Neural progenitor cell (in vitro differentiated cells): ENCODE data around the gene PTPRK. TPM values are rescaled to one million over a fixed set of nuclear protein-coding genes. Genes with fewer than 3 reads are reported as not detected.

ENCODE experiments used
- DNase-seq: peaks from one replicate; pipeline ENCODE4 v3.0.0-alpha.2; 2016; ENCODE audit warnings: low spot score
- H2AFZ ChIP-seq: fragments of 200-600 bp; sonication (generic); replicated peaks from 2 replicates; pipeline ENCODE4 v1.6.1; 2016; ENCODE audit warnings: antibody characterized with exemption
- H3F3A ChIP-seq: fragments of 200-600 bp; sonication (generic); 2 replicates; pipeline ENCODE4 v1.6.1; 2016; ENCODE audit warnings: antibody characterized with exemption, low read depth
- H3K27ac ChIP-seq: fragments of 200-600 bp; sonication (generic); 2 replicates; pipeline ENCODE4 v1.5.1; 2016; ENCODE audit warnings: mild to moderate bottlenecking
- H3K27me3 ChIP-seq: fragments of 200-600 bp; sonication (generic); 2 replicates; pipeline ENCODE4 v1.6.1; 2016; ENCODE audit warnings: mild to moderate bottlenecking, moderate library complexity
- H3K36me3 ChIP-seq: fragments of 200-600 bp; sonication (generic); 2 replicates; pipeline ENCODE4 v1.5.1; 2016
- H3K4me1 ChIP-seq: fragments of 200-600 bp; sonication (generic); 2 replicates; pipeline ENCODE4 v1.6.1; 2016; ENCODE audit warnings: mixed run types
- H3K4me2 ChIP-seq: fragments of 200-600 bp; sonication (generic); 2 replicates; pipeline ENCODE4 v1.6.1; 2016
- H3K4me3 ChIP-seq: fragments of 200-600 bp; sonication (generic); 2 replicates; pipeline ENCODE4 v1.5.1; 2016
- H3K79me2 ChIP-seq: fragments of 200-600 bp; sonication (generic); 2 replicates; pipeline ENCODE4 v1.6.1; 2016; ENCODE audit warnings: low read depth
- H3K9ac ChIP-seq: fragments of 200-600 bp; sonication (generic); 2 replicates; pipeline ENCODE4 v1.6.1; 2016
- H3K9me3 ChIP-seq: fragments of 200-600 bp; sonication (generic); 2 replicates; pipeline ENCODE4 v1.5.1; 2016; ENCODE audit warnings: low read depth
- H4K20me1 ChIP-seq: fragments of 200-600 bp; sonication (generic); 2 replicates; pipeline ENCODE4 v1.6.1; 2016; ENCODE audit warnings: low read depth
- H3K27ac Mint-ChIP-seq: 3 replicates; pipeline ENCODE4 v1.8.0; 2021; ENCODE audit warnings: mixed read lengths
- H3K27me3 Mint-ChIP-seq: 2 replicates; pipeline ENCODE4 v1.8.0; 2022; ENCODE audit warnings: low read depth, mild to moderate bottlenecking, inconsistent platforms, moderate library complexity, mixed read lengths; ENCODE audit not compliant: insufficient read depth
- H3K36me3 Mint-ChIP-seq: 3 replicates; pipeline ENCODE4 v1.8.0; 2021; ENCODE audit warnings: mixed read lengths
- H3K4me1 Mint-ChIP-seq: 3 replicates; pipeline ENCODE4 v1.8.0; 2021; ENCODE audit warnings: mixed read lengths
- H3K4me3 Mint-ChIP-seq: 3 replicates; pipeline ENCODE4 v1.8.0; 2021; ENCODE audit warnings: mild to moderate bottlenecking, moderate library complexity, mixed read lengths
- H3K9me3 Mint-ChIP-seq: 3 replicates; pipeline ENCODE4 v1.8.0; 2020; ENCODE audit warnings: mixed read lengths
- EZH2 ChIP-seq: fragments of 200-600 bp; sonication (generic); IDR thresholded peaks from 2 replicates; pipeline ENCODE4 v1.6.1; 2017; ENCODE audit warnings: antibody characterized with exemption, mild to moderate bottlenecking, moderate library complexity
- EZH2phosphoT487 ChIP-seq: fragments of 200-600 bp; sonication (generic); IDR thresholded peaks from 2 replicates; pipeline ENCODE4 v1.6.1; 2017; ENCODE audit warnings: antibody characterized with exemption
- total RNA-seq: library from RNA; depleted of rRNA; stranded (reverse); fragments of >200 nt; gene quantifications from 2 replicates; pipeline ENCODE4 v1.2.3, GENCODE V29; 2015; ENCODE audit warnings: low replicate concordance
- TF ChIP-seq, protein P1 (sequence below): fragments of 200-600 bp; sonication (generic); IDR thresholded peaks from 2 replicates; pipeline ENCODE4 v1.5.1; 2017; ENCODE audit warnings: antibody characterized with exemption, mild to moderate bottlenecking

PTPRK gene
- total RNA-seq, 1 donor from 2014 or later, result 35.0 TPM

- Histone ChIP-seq H3K4me3 (no peak overlapping the region), H4K20me1 (no peaks in the 10 kb centered on the region), H3K27me3 (no peaks in the 10 kb centered on the region), H3K79me2 (peaks cover 16% of the 10 kb centered on the region), H3K9me3 (no peaks in the 10 kb centered on the region), H3K27ac (no peak overlapping the region), H3K9ac (no peak overlapping the region), H2AFZ (no peak overlapping the region), H3K4me2 (no peak overlapping the region), H3F3A (no peaks in the 10 kb centered on the region), H3K4me1 (peaks cover 17% of the 10 kb centered on the region), H3K36me3 (no peaks in the 10 kb centered on the region)
- Mint-ChIP-seq H3K36me3 (no peaks in the 10 kb centered on the region), H3K4me3 (no peak overlapping the region), H3K27ac (no peak overlapping the region), H3K9me3 (no peaks in the 10 kb centered on the region), H3K4me1 (peaks cover 17% of the 10 kb centered on the region), H3K27me3 (no peaks in the 10 kb centered on the region)
- TF ChIP-seq EZH2phosphoT487, result no peak
- TF ChIP-seq, protein P1, sequence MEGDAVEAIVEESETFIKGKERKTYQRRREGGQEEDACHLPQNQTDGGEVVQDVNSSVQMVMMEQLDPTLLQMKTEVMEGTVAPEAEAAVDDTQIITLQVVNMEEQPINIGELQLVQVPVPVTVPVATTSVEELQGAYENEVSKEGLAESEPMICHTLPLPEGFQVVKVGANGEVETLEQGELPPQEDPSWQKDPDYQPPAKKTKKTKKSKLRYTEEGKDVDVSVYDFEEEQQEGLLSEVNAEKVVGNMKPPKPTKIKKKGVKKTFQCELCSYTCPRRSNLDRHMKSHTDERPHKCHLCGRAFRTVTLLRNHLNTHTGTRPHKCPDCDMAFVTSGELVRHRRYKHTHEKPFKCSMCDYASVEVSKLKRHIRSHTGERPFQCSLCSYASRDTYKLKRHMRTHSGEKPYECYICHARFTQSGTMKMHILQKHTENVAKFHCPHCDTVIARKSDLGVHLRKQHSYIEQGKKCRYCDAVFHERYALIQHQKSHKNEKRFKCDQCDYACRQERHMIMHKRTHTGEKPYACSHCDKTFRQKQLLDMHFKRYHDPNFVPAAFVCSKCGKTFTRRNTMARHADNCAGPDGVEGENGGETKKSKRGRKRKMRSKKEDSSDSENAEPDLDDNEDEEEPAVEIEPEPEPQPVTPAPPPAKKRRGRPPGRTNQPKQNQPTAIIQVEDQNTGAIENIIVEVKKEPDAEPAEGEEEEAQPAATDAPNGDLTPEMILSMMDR, result no peak
- TF ChIP-seq EZH2, result no peak
- DNase-seq, result no peak
These were observed 206.2 kb downstream of the PTPRK start for GRCh38 chr6:128314190-128314589.

DNA sequence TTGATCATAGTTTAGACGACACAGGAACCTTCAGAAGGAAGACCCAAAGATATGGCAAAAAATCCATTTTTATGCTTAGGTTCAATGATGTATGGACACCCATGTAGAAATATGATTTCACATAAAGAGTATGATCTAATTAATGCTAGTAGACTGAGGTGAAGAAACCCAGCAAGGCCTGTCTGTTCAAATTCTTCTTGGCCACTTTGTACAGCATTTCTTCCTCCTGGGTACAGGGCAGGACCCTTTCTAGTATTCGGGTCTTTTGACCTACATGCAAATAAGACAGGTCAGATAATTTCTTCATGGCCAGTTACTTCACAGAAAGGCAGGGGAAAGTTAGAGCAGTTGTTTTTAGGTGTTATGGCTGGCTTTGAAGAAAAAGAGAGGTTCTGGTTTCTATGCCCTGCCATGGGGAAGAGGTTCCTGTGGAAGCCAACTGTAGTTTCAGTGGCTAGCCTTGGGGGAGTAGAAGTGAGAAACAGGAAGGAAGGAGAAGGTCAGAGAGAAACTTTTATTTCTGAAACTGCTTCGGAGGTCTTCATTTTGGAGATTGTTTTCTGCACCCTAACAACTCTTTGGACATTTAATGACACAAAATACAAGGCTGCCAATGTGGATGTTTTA lies 208.3 kb downstream of the PTPRK start:
- Histone ChIP-seq H3K4me1 (peaks cover 17% of the 10 kb centered on the region), H3K4me3 (no peak overlapping the region), H3K4me2 (no peak overlapping the region), H3K79me2 (peaks cover 29% of the 10 kb centered on the region), H2AFZ (no peak overlapping the region), H3K27ac (no peak overlapping the region), H3F3A (no peaks in the 10 kb centered on the region), H4K20me1 (no peaks in the 10 kb centered on the region), H3K9me3 (no peaks in the 10 kb centered on the region), H3K9ac (no peak overlapping the region), H3K27me3 (no peaks in the 10 kb centered on the region), H3K36me3 (no peaks in the 10 kb centered on the region)
- TF ChIP-seq EZH2 (no peak), EZH2phosphoT487 (no peak)
- TF ChIP-seq, protein P1, result no peak
- Mint-ChIP-seq H3K36me3 (no peaks in the 10 kb centered on the region), H3K4me3 (no peak overlapping the region), H3K27ac (no peak overlapping the region), H3K4me1 (peaks cover 16% of the 10 kb centered on the region), H3K27me3 (no peaks in the 10 kb centered on the region), H3K9me3 (no peaks in the 10 kb centered on the region)
- no peak for DNase-seq

- DNase-seq, result no peak
- no peaks in the 10 kb centered on the region for H3K27me3 Mint-ChIP-seq
- Histone ChIP-seq H3K27ac (no peak overlapping the region), H3K27me3 (no peaks in the 10 kb centered on the region), H3K4me1 (peaks cover 11% of the 10 kb centered on the region), H3K9me3 (no peaks in the 10 kb centered on the region), H3K79me2 (peaks cover 20% of the 10 kb centered on the region), H3K36me3 (no peaks in the 10 kb centered on the region), H3K4me3 (no peak overlapping the region), H3K4me2 (no peak overlapping the region), H3F3A (no peaks in the 10 kb centered on the region), H4K20me1 (no peaks in the 10 kb centered on the region), H3K9ac (no peak overlapping the region), H2AFZ (no peak overlapping the region)
- no peak overlapping the region for H3K4me3 Mint-ChIP-seq
- H3K36me3 Mint-ChIP-seq, result peaks cover 2% of the 10 kb centered on the region
- TF ChIP-seq, protein P1, result no peak
- no peak for TF ChIP-seq EZH2phosphoT487
- no peak for TF ChIP-seq EZH2
- H3K4me1 Mint-ChIP-seq, result peaks cover 16% of the 10 kb centered on the region
- no peaks in the 10 kb centered on the region for H3K9me3 Mint-ChIP-seq
- H3K27ac Mint-ChIP-seq, result no peak overlapping the region
These were observed 209.9 kb downstream of the PTPRK start for GRCh38 chr6:128310451-128310850.
